ENCODE results near the gene ZSCAN10.

- no peak for TF ChIP-seq EZH2phosphoT487 (IDR thresholded peaks at IDR 0.05; ENCODE audit: borderline replicate concordance, low read length)
- no peak for TF ChIP-seq EZH2 (IDR thresholded peaks at IDR 0.05; ENCODE audit: low read length, unreplicated experiment)
- TF ChIP-seq CTCF (conservative IDR thresholded peaks at IDR 0.05; ENCODE audit: low read depth, low read length), result no peak
These were observed 38.6 kb downstream of the ZSCAN10 start for GRCh38 chr16:3060339-3061127.

All from PC-3 (cell line).